ENCODE results near the gene NPAS3.

NPAS3 gene

GRCh38 chr14:32938719-32939253 is at the start of gene NPAS3:
Gene NPAS3 (plus strand): TSS chr14:32938879.
- TF ChIP-seq GATA3 (IDR thresholded peaks at IDR 0.05; ENCODE audit: low read depth, low read length): no peak
- no peak for TF ChIP-seq GATA2 (IDR thresholded peaks at IDR 0.05; ENCODE audit: low read depth, low read length)

DNA sequence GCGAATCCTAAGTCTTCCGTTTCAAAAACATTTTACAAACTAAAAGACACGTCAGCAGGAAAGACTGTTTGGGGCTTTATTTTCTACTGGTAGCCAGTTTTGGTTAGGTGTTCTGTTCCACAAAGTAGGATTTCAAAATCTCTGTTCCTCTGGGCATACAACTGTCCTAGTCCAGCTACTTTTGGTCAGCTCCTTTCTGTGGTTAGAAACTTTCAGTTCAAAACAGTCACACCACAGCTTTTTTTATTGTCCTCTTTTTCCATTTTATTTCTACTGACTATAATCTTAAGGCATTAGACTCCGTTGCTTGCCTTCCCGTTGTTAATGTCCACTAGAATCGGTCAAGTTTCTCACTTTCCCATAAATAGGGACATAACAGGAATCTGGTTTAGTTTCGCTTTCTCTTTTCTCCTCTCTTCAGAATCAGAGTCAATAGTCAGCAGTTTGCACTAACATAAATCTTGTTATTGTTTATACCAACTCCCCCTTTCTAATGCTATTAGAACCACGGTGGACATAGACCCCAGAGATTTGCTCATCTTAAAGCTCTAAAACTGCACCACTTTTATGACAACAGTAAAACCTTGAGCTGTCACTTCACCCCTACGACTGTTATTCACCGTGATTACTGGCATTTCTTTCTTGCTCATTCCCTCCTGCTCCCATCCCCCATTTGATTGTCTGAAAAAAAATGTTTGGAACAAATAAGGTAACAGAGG is 41.5 kb upstream of the NPAS3 start:
- TF ChIP-seq GATA3 (IDR thresholded peaks at IDR 0.05; ENCODE audit: low read depth, low read length) (no peak), GATA2 (IDR thresholded peaks at IDR 0.05; ENCODE audit: low read depth, low read length) (no peak)

- TF ChIP-seq GATA2 (IDR thresholded peaks at IDR 0.05; ENCODE audit: low read depth, low read length) (no peak), GATA3 (IDR thresholded peaks at IDR 0.05; ENCODE audit: low read depth, low read length) (no peak)
Observed at GRCh38 chr14:32897698-32898064, 41.0 kb upstream of the NPAS3 start.

- no peak for TF ChIP-seq GATA3 (IDR thresholded peaks at IDR 0.05; ENCODE audit: low read depth, low read length)
- no peak for TF ChIP-seq GATA2 (IDR thresholded peaks at IDR 0.05; ENCODE audit: low read depth, low read length)
Observed at GRCh38 chr14:32898876-32899275, 39.8 kb upstream of the NPAS3 start.

DNA sequence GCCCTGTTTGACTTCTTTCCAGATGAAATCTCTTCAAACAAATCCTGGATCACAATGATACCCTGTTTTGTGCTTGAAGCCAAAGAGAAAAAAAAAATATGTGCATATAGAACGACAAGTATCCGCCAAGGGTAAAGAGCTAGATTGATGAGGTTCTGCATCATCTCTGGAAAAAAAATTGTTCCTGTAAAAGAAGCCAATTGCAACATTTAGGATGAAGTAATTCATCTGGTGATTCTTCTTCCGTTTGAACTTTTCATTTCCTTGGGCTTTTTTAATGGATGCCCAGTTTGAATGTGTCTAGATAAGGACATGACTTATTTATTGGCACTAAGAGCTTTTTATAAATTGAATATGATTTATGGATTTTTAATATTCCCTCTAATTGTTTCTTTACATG is 38.1 kb upstream of the NPAS3 start:
- TF ChIP-seq GATA3 (IDR thresholded peaks at IDR 0.05; ENCODE audit: low read depth, low read length): no peak
- TF ChIP-seq GATA2 (IDR thresholded peaks at IDR 0.05; ENCODE audit: low read depth, low read length): no peak

DNA sequence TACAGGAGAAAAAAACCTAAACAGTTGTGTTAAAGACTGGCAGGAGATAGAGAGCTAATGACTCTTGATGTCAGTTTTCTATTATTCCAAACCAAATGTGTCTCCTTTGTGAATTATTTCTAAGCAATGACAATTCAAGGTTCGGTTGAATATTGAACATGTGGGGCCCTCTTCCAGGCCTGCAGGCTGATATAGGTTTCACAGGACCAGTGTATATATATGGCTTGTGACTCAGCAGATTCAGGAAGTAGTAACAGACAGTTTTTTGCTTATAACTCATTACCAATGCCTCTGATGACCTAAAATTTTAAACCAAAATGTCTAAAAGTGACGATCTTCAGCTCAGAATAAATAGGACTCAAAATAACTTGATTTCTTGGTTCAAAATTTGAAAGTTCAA is 33.7 kb upstream of the NPAS3 start:
- no peak for TF ChIP-seq GATA2 (IDR thresholded peaks at IDR 0.05; ENCODE audit: low read depth, low read length)

- TF ChIP-seq GATA3 (IDR thresholded peaks at IDR 0.05; ENCODE audit: low read depth, low read length) (no peak), GATA2 (IDR thresholded peaks at IDR 0.05; ENCODE audit: low read depth, low read length) (no peak)
Observed at GRCh38 chr14:32906672-32907071, 32.0 kb upstream of the NPAS3 start.

DNA sequence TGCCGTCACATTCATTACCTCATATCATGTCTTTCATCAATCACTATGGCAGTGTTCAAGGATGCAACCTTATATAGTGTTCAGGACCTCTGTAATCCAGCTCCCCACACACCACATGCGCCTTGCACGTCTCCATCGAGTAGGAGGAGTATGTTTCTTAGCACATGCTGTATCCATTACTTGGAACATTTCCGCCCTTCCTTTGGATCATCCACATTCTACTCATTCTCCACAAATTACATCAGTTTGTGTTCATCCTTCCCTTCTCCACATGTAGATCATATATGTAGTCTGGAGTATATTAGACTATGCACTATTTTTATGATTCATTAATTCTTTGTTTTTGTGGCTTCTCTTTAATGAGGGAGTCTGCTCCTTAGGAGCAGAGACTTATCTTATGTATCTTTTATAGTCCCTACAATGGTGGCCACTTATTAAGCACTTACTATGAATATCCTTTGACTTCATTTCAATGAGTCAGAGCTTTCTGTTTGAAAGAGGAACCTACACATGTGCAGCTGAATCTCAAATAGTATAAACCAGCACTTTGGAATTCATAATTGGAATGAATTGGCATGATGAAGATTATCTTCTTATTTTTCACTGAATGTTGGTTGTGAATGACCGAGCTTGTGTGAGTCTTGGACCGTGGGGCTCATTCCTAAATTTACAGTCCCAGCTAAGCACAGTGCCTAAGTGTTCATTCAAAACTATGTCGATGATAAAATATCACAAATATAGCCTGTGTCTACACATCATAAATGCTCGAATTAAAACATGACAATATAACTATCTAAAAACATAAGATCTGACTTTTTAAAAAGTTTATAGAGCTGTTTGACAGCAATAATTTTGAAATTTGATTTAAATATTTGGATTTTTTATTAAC is 30.2 kb upstream of the NPAS3 start:
- TF ChIP-seq GATA3 (IDR thresholded peaks at IDR 0.05; ENCODE audit: low read depth, low read length) (no peak), GATA2 (IDR thresholded peaks at IDR 0.05; ENCODE audit: low read depth, low read length) (no peak)

DNA sequence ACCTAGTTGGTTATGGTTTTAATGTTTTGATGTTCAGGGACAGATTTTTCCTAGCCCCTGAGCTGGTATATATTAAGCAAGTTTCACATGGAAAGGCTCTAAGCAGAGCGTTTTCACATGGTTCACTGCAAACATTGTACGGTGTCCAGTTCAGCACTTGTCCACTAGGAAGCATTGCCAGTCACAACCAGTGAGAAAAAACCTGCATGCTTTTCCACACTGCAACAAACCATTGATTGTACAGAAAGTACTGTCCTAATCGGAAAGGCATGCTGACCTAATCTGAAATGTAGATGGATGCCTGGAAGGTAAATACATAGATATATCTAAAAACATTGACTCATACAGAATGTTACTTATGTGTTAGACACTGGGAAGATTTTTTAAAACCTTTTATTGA is 25.0 kb upstream of the NPAS3 start:
- TF ChIP-seq GATA3 (IDR thresholded peaks at IDR 0.05; ENCODE audit: low read depth, low read length): no peak
- no peak for TF ChIP-seq GATA2 (IDR thresholded peaks at IDR 0.05; ENCODE audit: low read depth, low read length)

GRCh38 chr14:32914391-32914790 is 24.3 kb upstream of the NPAS3 start:
- TF ChIP-seq GATA3 (IDR thresholded peaks at IDR 0.05; ENCODE audit: low read depth, low read length) (no peak), GATA2 (IDR thresholded peaks at IDR 0.05; ENCODE audit: low read depth, low read length) (no peak)

DNA sequence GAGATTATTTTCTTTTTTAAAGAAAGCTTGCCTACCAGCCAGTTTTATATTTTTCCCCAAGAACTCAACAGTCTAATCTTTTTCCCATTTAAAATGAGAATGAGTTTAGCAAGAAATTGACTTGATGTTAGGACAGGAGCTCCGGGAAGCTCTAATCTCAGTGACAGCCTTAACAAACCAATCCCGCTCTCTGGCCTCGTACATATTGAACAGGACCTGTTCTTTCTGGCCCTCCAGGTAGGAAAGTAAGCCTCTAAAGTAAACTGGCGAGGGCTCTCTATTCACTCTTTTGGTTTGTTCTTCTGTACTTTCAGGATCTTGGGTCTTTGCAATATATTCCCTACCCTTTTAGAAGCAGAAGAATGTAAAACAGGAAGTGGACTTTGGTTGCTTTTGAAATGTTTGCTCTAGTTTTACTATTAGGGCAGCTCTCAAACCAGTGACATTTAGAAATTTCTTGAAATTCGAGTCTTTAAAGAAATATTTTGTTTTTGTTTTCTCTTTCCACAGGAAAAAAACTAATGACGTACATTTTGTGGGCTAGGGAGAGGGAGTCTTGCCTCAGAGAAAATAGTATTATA is 17.9 kb upstream of the NPAS3 start:
- TF ChIP-seq GATA3 (IDR thresholded peaks at IDR 0.05; ENCODE audit: low read depth, low read length) (no peak), GATA2 (IDR thresholded peaks at IDR 0.05; ENCODE audit: low read depth, low read length) (no peak)

- no peak for TF ChIP-seq GATA2 (IDR thresholded peaks at IDR 0.05; ENCODE audit: low read depth, low read length)
- TF ChIP-seq GATA3 (IDR thresholded peaks at IDR 0.05; ENCODE audit: low read depth, low read length): no peak
Observed at GRCh38 chr14:32925439-32925838, 13.2 kb upstream of the NPAS3 start.

- TF ChIP-seq GATA3 (IDR thresholded peaks at IDR 0.05; ENCODE audit: low read depth, low read length) (no peak), GATA2 (IDR thresholded peaks at IDR 0.05; ENCODE audit: low read depth, low read length) (no peak)
Observed at GRCh38 chr14:32932302-32932913, 6.3 kb upstream of the NPAS3 start.
